ENCODE results near the gene CDH13.

DNA sequence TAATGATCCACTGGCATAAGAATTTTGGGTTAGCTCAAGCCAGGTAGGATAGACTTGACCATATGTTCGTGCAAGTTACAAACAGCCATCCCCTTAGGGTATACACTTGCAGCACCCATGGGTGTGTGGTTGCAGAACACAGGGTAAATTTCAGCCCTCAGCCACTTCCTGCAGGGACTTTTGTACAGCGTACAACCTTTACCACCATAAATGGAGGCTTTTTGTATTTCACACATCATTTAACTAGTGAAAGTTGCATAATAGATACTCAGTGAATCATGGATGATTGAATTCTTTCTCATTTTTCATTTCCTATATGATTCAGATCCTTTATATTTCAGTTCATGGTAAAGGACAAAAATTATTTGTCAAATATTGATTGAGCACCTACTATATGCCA lies 473.9 kb downstream of the CDH13 start:
- TF ChIP-seq, protein P1, sequence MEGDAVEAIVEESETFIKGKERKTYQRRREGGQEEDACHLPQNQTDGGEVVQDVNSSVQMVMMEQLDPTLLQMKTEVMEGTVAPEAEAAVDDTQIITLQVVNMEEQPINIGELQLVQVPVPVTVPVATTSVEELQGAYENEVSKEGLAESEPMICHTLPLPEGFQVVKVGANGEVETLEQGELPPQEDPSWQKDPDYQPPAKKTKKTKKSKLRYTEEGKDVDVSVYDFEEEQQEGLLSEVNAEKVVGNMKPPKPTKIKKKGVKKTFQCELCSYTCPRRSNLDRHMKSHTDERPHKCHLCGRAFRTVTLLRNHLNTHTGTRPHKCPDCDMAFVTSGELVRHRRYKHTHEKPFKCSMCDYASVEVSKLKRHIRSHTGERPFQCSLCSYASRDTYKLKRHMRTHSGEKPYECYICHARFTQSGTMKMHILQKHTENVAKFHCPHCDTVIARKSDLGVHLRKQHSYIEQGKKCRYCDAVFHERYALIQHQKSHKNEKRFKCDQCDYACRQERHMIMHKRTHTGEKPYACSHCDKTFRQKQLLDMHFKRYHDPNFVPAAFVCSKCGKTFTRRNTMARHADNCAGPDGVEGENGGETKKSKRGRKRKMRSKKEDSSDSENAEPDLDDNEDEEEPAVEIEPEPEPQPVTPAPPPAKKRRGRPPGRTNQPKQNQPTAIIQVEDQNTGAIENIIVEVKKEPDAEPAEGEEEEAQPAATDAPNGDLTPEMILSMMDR (IDR thresholded peaks at IDR 0.05; ENCODE audit: insufficient read depth, low read length): no peak
- TF ChIP-seq GABPA (IDR thresholded peaks at IDR 0.05; ENCODE audit: low read depth) (no peak), POLR2AphosphoS5 (IDR thresholded peaks at IDR 0.05; ENCODE audit: low read depth) (no peak), SPI1 (IDR thresholded peaks at IDR 0.05; ENCODE audit: borderline replicate concordance, low read depth) (no peak)
- TF ChIP-seq, protein P2, sequence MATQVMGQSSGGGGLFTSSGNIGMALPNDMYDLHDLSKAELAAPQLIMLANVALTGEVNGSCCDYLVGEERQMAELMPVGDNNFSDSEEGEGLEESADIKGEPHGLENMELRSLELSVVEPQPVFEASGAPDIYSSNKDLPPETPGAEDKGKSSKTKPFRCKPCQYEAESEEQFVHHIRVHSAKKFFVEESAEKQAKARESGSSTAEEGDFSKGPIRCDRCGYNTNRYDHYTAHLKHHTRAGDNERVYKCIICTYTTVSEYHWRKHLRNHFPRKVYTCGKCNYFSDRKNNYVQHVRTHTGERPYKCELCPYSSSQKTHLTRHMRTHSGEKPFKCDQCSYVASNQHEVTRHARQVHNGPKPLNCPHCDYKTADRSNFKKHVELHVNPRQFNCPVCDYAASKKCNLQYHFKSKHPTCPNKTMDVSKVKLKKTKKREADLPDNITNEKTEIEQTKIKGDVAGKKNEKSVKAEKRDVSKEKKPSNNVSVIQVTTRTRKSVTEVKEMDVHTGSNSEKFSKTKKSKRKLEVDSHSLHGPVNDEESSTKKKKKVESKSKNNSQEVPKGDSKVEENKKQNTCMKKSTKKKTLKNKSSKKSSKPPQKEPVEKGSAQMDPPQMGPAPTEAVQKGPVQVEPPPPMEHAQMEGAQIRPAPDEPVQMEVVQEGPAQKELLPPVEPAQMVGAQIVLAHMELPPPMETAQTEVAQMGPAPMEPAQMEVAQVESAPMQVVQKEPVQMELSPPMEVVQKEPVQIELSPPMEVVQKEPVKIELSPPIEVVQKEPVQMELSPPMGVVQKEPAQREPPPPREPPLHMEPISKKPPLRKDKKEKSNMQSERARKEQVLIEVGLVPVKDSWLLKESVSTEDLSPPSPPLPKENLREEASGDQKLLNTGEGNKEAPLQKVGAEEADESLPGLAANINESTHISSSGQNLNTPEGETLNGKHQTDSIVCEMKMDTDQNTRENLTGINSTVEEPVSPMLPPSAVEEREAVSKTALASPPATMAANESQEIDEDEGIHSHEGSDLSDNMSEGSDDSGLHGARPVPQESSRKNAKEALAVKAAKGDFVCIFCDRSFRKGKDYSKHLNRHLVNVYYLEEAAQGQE (IDR thresholded peaks at IDR 0.05; ENCODE audit: insufficient replicate concordance, low read depth): no peak
